Measurements from ENCODE around the gene LGI1. TPM values are rescaled to one million over a fixed set of nuclear protein-coding genes. Genes with fewer than 3 reads are reported as not detected.

Gene LGI1
- total RNA-seq, 2 experiments from 2014 or later = not detected

- intact Hi-C loops (cut with DNase I, micrococcal nuclease) = loop anchor here in 1 of 2 experiments (2.0 kb wide), 2 partner anchors 63 to 107 kb away; no protein-coding TSS in a partner anchor
- Mint-ChIP-seq H3K36me3 (ENCODE audit: low read depth) (no peaks in the 10 kb centered on the region), H3K9me3 (ENCODE audit: low read depth) (no peaks in the 10 kb centered on the region), H3K4me3 (no peak overlapping the region), H3K4me1 (no peaks in the 10 kb centered on the region), H3K27me3 (peaks cover 26% of the 10 kb centered on the region), H3K27ac (no peak overlapping the region)
- ATAC-seq (peak; percentile 85), DNase-seq (peak; percentile 75)
- ChIA-PET POLR2A (no interaction called here), CTCF (interaction anchor here (0.7 kb wide), 1 partner anchor 564 kb away, joined by 3 read pairs; no protein-coding TSS in a partner anchor)
These were observed 56.0 kb downstream of the LGI1 start for GRCh38 chr10:93813507-93814465.

GRCh38 chr10:93815304-93816096, 57.8 kb downstream of the LGI1 start:
- H3K4me1 Mint-ChIP-seq = no peaks in the 10 kb centered on the region
- ATAC-seq (no peak), DNase-seq (no peak)
- ChIA-PET POLR2A (interaction anchor here (0.5 kb wide), 1 partner anchor 758 kb away, joined by 3 read pairs; no protein-coding TSS in a partner anchor), CTCF (interaction anchor here (0.7 to 2.0 kb wide), 14 partner anchors 10 to 629 kb away, joined by 3 to 9 read pairs (median 3); partner anchors contain the start of gene FRA10AC1)
- no peak overlapping the region for H3K27ac Mint-ChIP-seq
- no peak overlapping the region for H3K4me3 Mint-ChIP-seq
- H3K9me3 Mint-ChIP-seq (ENCODE audit: low read depth) = no peaks in the 10 kb centered on the region
- no peaks in the 10 kb centered on the region for H3K36me3 Mint-ChIP-seq (ENCODE audit: low read depth)
- intact Hi-C loops (cut with DNase I, micrococcal nuclease) = loop anchor here (1.0 to 5.0 kb wide), 6 partner anchors 65 to 261 kb away; partner anchors contain the start of gene FRA10AC1 (in 2 of the 2)
- H3K27me3 Mint-ChIP-seq = peaks cover 33% of the 10 kb centered on the region

GRCh38 chr10:93816123-93816747, 58.5 kb downstream of the LGI1 start:
- Mint-ChIP-seq H3K4me1 (no peaks in the 10 kb centered on the region), H3K27me3 (peaks cover 34% of the 10 kb centered on the region), H3K27ac (no peak overlapping the region), H3K4me3 (no peak overlapping the region), H3K36me3 (ENCODE audit: low read depth) (no peaks in the 10 kb centered on the region), H3K9me3 (ENCODE audit: low read depth) (no peaks in the 10 kb centered on the region)
- POLR2A ChIA-PET = interaction anchor here (0.5 kb wide), 1 partner anchor 757 kb away, joined by 3 read pairs; no protein-coding TSS in a partner anchor
- intact Hi-C loops (cut with DNase I, micrococcal nuclease) = loop anchor here (1.0 to 5.0 kb wide), 5 partner anchors 71 to 262 kb away; partner anchors contain the start of gene FRA10AC1 (in 2 of the 2)
- CTCF ChIA-PET = interaction anchor here (0.7 to 2.0 kb wide), 13 partner anchors 11 to 1563 kb away, joined by 3 to 9 read pairs (median 3); partner anchors contain the start of gene FRA10AC1
- ATAC-seq (peak; percentile 72), DNase-seq (peak; percentile 66)

- POLR2A ChIA-PET = no interaction called here
- CTCF ChIA-PET = interaction anchor here (1.0 to 1.4 kb wide), 2 partner anchors 10 to 73 kb away, joined by 3 read pairs; no protein-coding TSS in a partner anchor
- no peak for ATAC-seq
- Mint-ChIP-seq H3K36me3 (ENCODE audit: low read depth) (no peaks in the 10 kb centered on the region), H3K9me3 (ENCODE audit: low read depth) (no peaks in the 10 kb centered on the region), H3K4me1 (no peaks in the 10 kb centered on the region), H3K27ac (no peak overlapping the region), H3K4me3 (no peak overlapping the region), H3K27me3 (peaks cover 34% of the 10 kb centered on the region)
- intact Hi-C loops (cut with DNase I, micrococcal nuclease) = loop anchor here in 1 of 2 experiments (5.0 kb wide), 1 partner anchor 116 kb away; the partner anchor contains the start of gene FRA10AC1
- no peak for DNase-seq
These were observed 60.4 kb downstream of the LGI1 start for GRCh38 chr10:93818086-93818485.

- H3K27me3 Mint-ChIP-seq = peaks cover 28% of the 10 kb centered on the region
- no peak overlapping the region for H3K27ac Mint-ChIP-seq
- ATAC-seq = no peak
- CTCF ChIA-PET = no interaction called here
- no peaks in the 10 kb centered on the region for H3K9me3 Mint-ChIP-seq (ENCODE audit: low read depth)
- no peaks in the 10 kb centered on the region for H3K36me3 Mint-ChIP-seq (ENCODE audit: low read depth)
- DNase-seq = no peak
- POLR2A ChIA-PET = interaction anchor here (0.6 kb wide), 1 partner anchor 18 kb away, joined by 3 read pairs; no protein-coding TSS in a partner anchor
- no peaks in the 10 kb centered on the region for H3K4me1 Mint-ChIP-seq
- no peak overlapping the region for H3K4me3 Mint-ChIP-seq
- intact Hi-C loops (cut with DNase I, micrococcal nuclease) = loop anchor here in 1 of 2 experiments (5.0 kb wide), 1 partner anchor 117 kb away; the partner anchor contains the start of gene FRA10AC1
These were observed 61.8 kb downstream of the LGI1 start for GRCh38 chr10:93819520-93819919.

GRCh38 chr10:93820434-93820833, 62.7 kb downstream of the LGI1 start:
- H3K4me3 Mint-ChIP-seq = no peak overlapping the region
- no peaks in the 10 kb centered on the region for H3K36me3 Mint-ChIP-seq (ENCODE audit: low read depth)
- H3K27ac Mint-ChIP-seq = no peak overlapping the region
- H3K27me3 Mint-ChIP-seq = peaks cover 26% of the 10 kb centered on the region
- ATAC-seq (no peak), DNase-seq (no peak)
- no peaks in the 10 kb centered on the region for H3K4me1 Mint-ChIP-seq
- ChIA-PET POLR2A (no interaction called here), CTCF (interaction anchor here (2.0 kb wide), 1 partner anchor 500 kb away, joined by 6 read pairs; no protein-coding TSS in a partner anchor)
- H3K9me3 Mint-ChIP-seq (ENCODE audit: low read depth) = no peaks in the 10 kb centered on the region
- intact Hi-C loops (cut with DNase I, micrococcal nuclease) = loop anchor here in 1 of 2 experiments (5.0 kb wide), 1 partner anchor 502 kb away; no protein-coding TSS in a partner anchor

- Mint-ChIP-seq H3K27ac (no peak overlapping the region), H3K4me3 (no peak overlapping the region), H3K27me3 (peaks cover 24% of the 10 kb centered on the region), H3K36me3 (ENCODE audit: low read depth) (no peaks in the 10 kb centered on the region), H3K4me1 (no peaks in the 10 kb centered on the region), H3K9me3 (ENCODE audit: low read depth) (no peaks in the 10 kb centered on the region)
- ATAC-seq (no peak), DNase-seq (no peak)
- intact Hi-C loops (cut with DNase I, micrococcal nuclease) = loop anchor here in 1 of 2 experiments (5.0 kb wide), 1 partner anchor 501 kb away; no protein-coding TSS in a partner anchor
- POLR2A ChIA-PET = no interaction called here
- CTCF ChIA-PET = interaction anchor here (0.7 to 2.0 kb wide), 2 partner anchors 264 to 499 kb away, joined by 4 to 6 read pairs; no protein-coding TSS in a partner anchor
These were observed 63.5 kb downstream of the LGI1 start for GRCh38 chr10:93821051-93821772.

GRCh38 chr10:93826355-93826754, 68.6 kb downstream of the LGI1 start:
- CTCF ChIA-PET = no interaction called here
- POLR2A ChIA-PET = no interaction called here
- H3K27ac Mint-ChIP-seq = no peak overlapping the region
- ATAC-seq (no peak), DNase-seq (no peak)
- no peaks in the 10 kb centered on the region for H3K9me3 Mint-ChIP-seq (ENCODE audit: low read depth)
- peaks cover 6% of the 10 kb centered on the region for H3K4me1 Mint-ChIP-seq
- intact Hi-C loops (cut with DNase I, micrococcal nuclease) = no loop called here
- H3K36me3 Mint-ChIP-seq (ENCODE audit: low read depth) = no peaks in the 10 kb centered on the region
- no peak overlapping the region for H3K4me3 Mint-ChIP-seq
- H3K27me3 Mint-ChIP-seq = no peaks in the 10 kb centered on the region

- H3K27ac Mint-ChIP-seq = no peak overlapping the region
- no peak for DNase-seq
- no peaks in the 10 kb centered on the region for H3K27me3 Mint-ChIP-seq
- POLR2A ChIA-PET = no interaction called here
- intact Hi-C loops (cut with DNase I, micrococcal nuclease) = no loop called here
- no peaks in the 10 kb centered on the region for H3K36me3 Mint-ChIP-seq (ENCODE audit: low read depth)
- ATAC-seq = no peak
- H3K9me3 Mint-ChIP-seq (ENCODE audit: low read depth) = no peaks in the 10 kb centered on the region
- CTCF ChIA-PET = interaction anchor here (0.8 to 1.5 kb wide), 5 partner anchors 9 to 125 kb away, joined by 3 to 4 read pairs (median 3); partner anchors contain the start of gene FRA10AC1
- peaks cover 6% of the 10 kb centered on the region for H3K4me1 Mint-ChIP-seq
- no peak overlapping the region for H3K4me3 Mint-ChIP-seq
These were observed 69.5 kb downstream of the LGI1 start for GRCh38 chr10:93827056-93827804.

Measured in activated CD4-positive, alpha-beta T cell treated with anti-CD3 and anti-CD28 coated beads for 36 hours (primary cell).